IMR-90 (cell line): ENCODE results near the gene TBCK. TPM values are rescaled to one million over a fixed set of nuclear protein-coding genes. Genes with fewer than 3 reads are reported as not detected.

Source experiments
- ATAC-seq: fragments of 200-7000 bp; cut with Tn5 transposase; 2 replicates; pipeline ENCODE4 v1.9.1; 2020; ENCODE audit warnings: low read depth, mild to moderate bottlenecking, moderate library complexity
- BruUV-seq: library from RNA; stranded (reverse); fragments of 400-500 nt; replicated peaks from 2 replicates; lab custom pipeline; 2021; lab: Mats Ljungman, UMichigan
- CTCF ChIA-PET: fragments of 300-600 bp; formaldehyde crosslinking; extraction: SDS; loops from one replicate; lab custom pipeline; 2021; ENCODE audit warnings: antibody characterized with exemption; lab: Yijun Ruan, JAX
- POLR2A ChIA-PET: fragments of 300-600 bp; sonication (Branson Sonifier 250); formaldehyde crosslinking; loops from one replicate; lab custom pipeline; 2022; ENCODE audit warnings: antibody characterized with exemption; ENCODE audit not compliant: unreplicated experiment; lab: Charles Lee
- DNase-seq: peaks from one replicate; pipeline ENCODE4 v3.0.0; 2013
- H2AFZ ChIP-seq: replicated peaks from 2 replicates; pipeline ENCODE3; 2013; ENCODE audit warnings: low read length, mild to moderate bottlenecking; ENCODE audit not compliant: poor library complexity
- H2AK5ac ChIP-seq: 2 replicates; pipeline ENCODE4 v1.6.1; 2013; ENCODE audit warnings: low read depth, low read length, inconsistent platforms
- H2AK9ac ChIP-seq: replicated peaks from 2 replicates; pipeline ENCODE3; 2013; ENCODE audit warnings: mild to moderate bottlenecking, low read depth, low read length, moderate library complexity; ENCODE audit not compliant: poor library complexity
- H2BK120ac ChIP-seq: 2 replicates; pipeline ENCODE4 v1.6.1; 2013; ENCODE audit warnings: low read depth, low read length, inconsistent platforms
- H2BK15ac ChIP-seq: 3 replicates; pipeline ENCODE4 v1.6.1; 2013; ENCODE audit warnings: low read depth, low read length, inconsistent platforms
- H2BK20ac ChIP-seq: 2 replicates; pipeline ENCODE4 v1.6.1; 2013; ENCODE audit warnings: low read depth, mild to moderate bottlenecking, inconsistent platforms, low read length, moderate library complexity
- H2BK5ac ChIP-seq: 2 replicates; pipeline ENCODE4 v1.6.1; 2013; ENCODE audit warnings: mild to moderate bottlenecking, low read depth, low read length, inconsistent platforms; ENCODE audit not compliant: poor library complexity, severe bottlenecking
- H3K14ac ChIP-seq: replicated peaks from 2 replicates; pipeline ENCODE4 v1.6.1; 2013; ENCODE audit warnings: low read depth, low read length, inconsistent platforms
- H3K18ac ChIP-seq: 2 replicates; pipeline ENCODE4 v1.6.1; 2013; ENCODE audit warnings: low read depth, low read length, control low read depth
- H3K23ac ChIP-seq: 2 replicates; pipeline ENCODE4 v1.6.1; 2013; ENCODE audit warnings: low read depth, low read length, inconsistent platforms
- H3K27ac ChIP-seq: 2 replicates; pipeline ENCODE4 v1.5.1; 2013; ENCODE audit warnings: mild to moderate bottlenecking, control low read depth, low read length; ENCODE audit not compliant: insufficient read depth
- H3K27me3 ChIP-seq: 2 replicates; pipeline ENCODE4 v1.6.1; 2013; ENCODE audit warnings: low read length; ENCODE audit not compliant: control insufficient read depth, insufficient read depth
- H3K36me3 ChIP-seq: 2 replicates; pipeline ENCODE4 v1.6.1; 2013; ENCODE audit warnings: low read length, mixed read lengths; ENCODE audit not compliant: control insufficient read depth, insufficient read depth
- H3K4ac ChIP-seq: 2 replicates; pipeline ENCODE4 v1.6.1; 2013; ENCODE audit warnings: low read depth, low read length, inconsistent platforms
- H3K4me1 ChIP-seq: 2 replicates; pipeline ENCODE4 v1.6.1; 2013; ENCODE audit warnings: low read length, mixed read lengths; ENCODE audit not compliant: control insufficient read depth, insufficient read depth
- H3K4me2 ChIP-seq: 2 replicates; pipeline ENCODE4 v1.6.1; 2013; ENCODE audit warnings: low read depth, mild to moderate bottlenecking, control low read depth, low read length, moderate library complexity
- H3K4me3 ChIP-seq: 2 replicates; pipeline ENCODE4 v1.5.1; 2013; ENCODE audit warnings: low read depth, mild to moderate bottlenecking, control low read depth, low read length, moderate library complexity; ENCODE audit not compliant: insufficient read depth
- H3K56ac ChIP-seq: 2 replicates; pipeline ENCODE4 v1.6.1; 2013; ENCODE audit warnings: low read length, inconsistent platforms; ENCODE audit not compliant: insufficient read depth; ENCODE audit errors: extremely low read depth
- H3K79me1 ChIP-seq, 2 experiments: 2 replicates each; pipeline ENCODE4 v1.6.1; 2013; ENCODE audit warnings: low read length in 2 of 2, inconsistent platforms in 1 of 2, low read depth in 1 of 2
- H3K9ac ChIP-seq: 2 replicates; pipeline ENCODE4 v1.6.1; 2013; ENCODE audit warnings: low read depth, low read length, control low read depth
- H3K9me1 ChIP-seq: 2 replicates; pipeline ENCODE4 v1.6.1; 2013; ENCODE audit warnings: low read length, inconsistent platforms; ENCODE audit not compliant: insufficient read depth
- H3K9me3 ChIP-seq: 2 replicates; pipeline ENCODE4 v1.6.1; 2013; ENCODE audit warnings: low read length; ENCODE audit not compliant: control insufficient read depth, insufficient read depth
- H4K20me1 ChIP-seq: 2 replicates; pipeline ENCODE4 v1.6.1; 2013; ENCODE audit warnings: low read length, inconsistent platforms; ENCODE audit not compliant: insufficient read depth
- H4K5ac ChIP-seq: 2 replicates; pipeline ENCODE4 v1.6.1; 2013; ENCODE audit warnings: mild to moderate bottlenecking, low read depth, low read length, control low read depth
- H4K8ac ChIP-seq, 2 experiments: 2 replicates each; pipeline ENCODE4 v1.6.1; 2013; ENCODE audit warnings: low read depth in 2 of 2, low read length in 2 of 2, control low read depth in 1 of 2, inconsistent platforms in 1 of 2
- H4K91ac ChIP-seq: 2 replicates; pipeline ENCODE4 v1.6.1; 2013; ENCODE audit warnings: low read depth, low read length, inconsistent platforms; ENCODE audit not compliant: insufficient read depth
- RCOR1 ChIP-seq: IDR thresholded peaks from 2 replicates; pipeline ENCODE4 v1.6.1; 2012; ENCODE audit warnings: mild to moderate bottlenecking, low read length, improper control_type of control experiment; ENCODE audit not compliant: insufficient replicate concordance
- dilution Hi-C: fragments of 300-500 bp; cut with HindIII; formaldehyde crosslinking; loops from one replicate; pipeline ENCODE4 v1.14.3; 2018; ENCODE audit warnings: low sequenced_read_pairs; ENCODE audit not compliant: unreplicated experiment
- in situ Hi-C: fragments of 300-500 bp; cut with MboI; formaldehyde crosslinking; loops from 3 replicates; pipeline ENCODE4 v1.14.3; 2019; ENCODE audit warnings: low sequenced_read_pairs, inconsistent platforms, mixed read lengths
- intact Hi-C: fragments of 100-400 bp; cut with micrococcal nuclease; formaldehyde crosslinking; loops from 2 replicates; pipeline ENCODE4 v1.10.0; 2022
- polyA plus RNA-seq, 3 experiments: library from polyadenylated mRNA; depleted of rRNA; stranded (reverse); fragments of >200 nt; gene quantifications; 2 replicates each; pipeline ENCODE4 v1.2.3, GENCODE V29; 2012; ENCODE audit warnings: low replicate concordance in 1 of 3
- total RNA-seq: library from RNA; depleted of rRNA; stranded (reverse); fragments of >200 nt; gene quantifications from 2 replicates; pipeline ENCODE4 v1.2.3, GENCODE V29; 2012
- TF ChIP-seq, protein P1 (sequence below): fragments of 150-350 bp; IDR thresholded peaks from 2 replicates; pipeline ENCODE4 v1.6.1; 2017; ENCODE audit warnings: mild to moderate bottlenecking, antibody characterized with exemption, low read length, low read depth

TBCK gene
- total and polyA plus RNA-seq, 2 of the 4 experiments (the other 2 are of a cell fraction): 10.7 to 29.9 TPM

DNA sequence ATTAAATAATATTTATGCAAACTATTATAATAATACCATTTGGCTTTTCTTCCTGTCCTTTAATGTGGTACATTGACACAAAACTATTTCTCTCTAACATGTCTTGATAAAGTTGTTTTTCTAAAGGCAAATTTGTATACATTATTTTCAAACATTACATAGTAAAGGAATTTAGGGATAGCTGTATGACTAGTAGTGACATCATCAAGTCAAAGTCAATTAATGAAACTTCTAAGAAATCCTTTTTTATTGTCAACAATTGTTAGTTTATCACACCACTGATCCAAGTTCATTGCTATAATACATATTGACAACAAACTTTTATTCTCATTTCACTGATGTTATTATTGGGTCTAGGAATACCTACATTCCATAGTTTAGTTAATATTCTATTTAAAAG lies 68.4 kb downstream of the TBCK start:
- ATAC-seq (no peak; the same call in 1 of the 2 replicates), DNase-seq (peak; percentile 6)
- CTCF ChIA-PET: interaction anchor here (0.6 to 0.9 kb wide), 2 partner anchors 9 to 81 kb away, joined by 6 read pairs; no protein-coding TSS in a partner anchor
- Histone ChIP-seq H3K9me3 (no peaks in the 10 kb centered on the region), H4K91ac (no peak overlapping the region), H2BK5ac (no peak overlapping the region), H2BK15ac (no peak overlapping the region), H3K27ac (no peak overlapping the region), H2AK9ac (no peak overlapping the region), H3K4ac (no peak overlapping the region), H2AFZ (no peak overlapping the region), H2BK20ac (no peak overlapping the region), H2BK120ac (no peak overlapping the region), H3K4me2 (no peak overlapping the region), H3K9me1 (no peaks in the 10 kb centered on the region), H3K14ac (no peak overlapping the region), H4K8ac (no peak overlapping the region), H4K20me1 (no peaks in the 10 kb centered on the region), H3K23ac (no peak overlapping the region), H3K79me1 (no peaks in the 10 kb centered on the region), H3K4me3 (no peak overlapping the region), H3K27me3 (no peaks in the 10 kb centered on the region), H3K9ac (no peak overlapping the region), H3K18ac (no peak overlapping the region), H3K4me1 (no peaks in the 10 kb centered on the region), H4K5ac (no peak overlapping the region), H3K36me3 (peaks cover 4% of the 10 kb centered on the region), H3K56ac (no peak overlapping the region), H2AK5ac (no peak overlapping the region)
- dilution Hi-C loops (no loop called here), intact Hi-C loops (no loop called here), in situ Hi-C loops (no loop called here)
- TF ChIP-seq, protein P1, sequence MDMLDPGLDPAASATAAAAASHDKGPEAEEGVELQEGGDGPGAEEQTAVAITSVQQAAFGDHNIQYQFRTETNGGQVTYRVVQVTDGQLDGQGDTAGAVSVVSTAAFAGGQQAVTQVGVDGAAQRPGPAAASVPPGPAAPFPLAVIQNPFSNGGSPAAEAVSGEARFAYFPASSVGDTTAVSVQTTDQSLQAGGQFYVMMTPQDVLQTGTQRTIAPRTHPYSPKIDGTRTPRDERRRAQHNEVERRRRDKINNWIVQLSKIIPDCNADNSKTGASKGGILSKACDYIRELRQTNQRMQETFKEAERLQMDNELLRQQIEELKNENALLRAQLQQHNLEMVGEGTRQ: no peak
- TF ChIP-seq RCOR1: no peak
- POLR2A ChIA-PET: no interaction called here
- no TSS peak for BruUV-seq
